CD4-positive, alpha-beta T cell (primary cell): Measurements from ENCODE around the gene FNDC1. TPM values are rescaled to one million over a fixed set of nuclear protein-coding genes. Genes with fewer than 3 reads are reported as not detected.

Source experiments
- ATAC-seq: fragments of 200-7000 bp; cut with Tn5 transposase; one replicate; pipeline ENCODE4 v1.10.0; 2022; ENCODE audit warnings: mild to moderate bottlenecking; ENCODE audit not compliant: poor library complexity
- CTCF ChIA-PET: fragments of 350-600 bp; sonication (Branson Sonifier 250); formaldehyde crosslinking; loops from one replicate; lab custom pipeline; 2021; ENCODE audit warnings: antibody characterized with exemption, inconsistent platforms; lab: Charles Lee
- POLR2A ChIA-PET: fragments of 350-600 bp; sonication (Branson Sonifier 250); formaldehyde crosslinking; loops from one replicate; lab custom pipeline; 2021; ENCODE audit warnings: antibody characterized with exemption, inconsistent platforms; lab: Charles Lee
- DNase-seq, 14 experiments: peaks; one replicate each; pipeline ENCODE4 v3.0.0-alpha.2; 2013 to 2020; ENCODE audit warnings: mixed read lengths in 2 of 14
- H3K27ac ChIP-seq, 2 donors: one replicate each; pipeline versions ENCODE4 v1.5.1 to v1.7.0; 2013; ENCODE audit warnings: low read length in 2 of 2, low read depth in 1 of 2, mild to moderate bottlenecking in 1 of 2
- H3K27me3 ChIP-seq, 2 experiments: 1 replicate in 1 of 2; 2 replicates in 1 of 2; pipeline versions ENCODE4 v1.6.1 to v1.7.0; 2013; ENCODE audit warnings: low read length in 2 of 2, control low read depth in 1 of 2, mild to moderate bottlenecking in 1 of 2, moderate library complexity in 1 of 2; ENCODE audit not compliant: insufficient read depth in 2 of 2, control insufficient read depth in 1 of 2
- H3K36me3 ChIP-seq: one replicate; pipeline ENCODE4 v1.6.1; 2013; ENCODE audit warnings: low read length, control low read depth; ENCODE audit not compliant: insufficient read depth
- H3K4me1 ChIP-seq: one replicate; pipeline ENCODE4 v1.6.1; 2013; ENCODE audit warnings: low read length, control low read depth; ENCODE audit not compliant: insufficient read depth
- H3K4me3 ChIP-seq: one replicate; pipeline ENCODE4 v1.5.1; 2013; ENCODE audit warnings: mild to moderate bottlenecking, low read length, moderate library complexity
- H3K9me3 ChIP-seq, 2 experiments: 1 replicate in 1 of 2; 2 replicates in 1 of 2; pipeline versions ENCODE4 v1.6.1 to v1.7.0; 2013; ENCODE audit warnings: low read length in 2 of 2, mild to moderate bottlenecking in 2 of 2, control low read depth in 1 of 2, moderate library complexity in 1 of 2; ENCODE audit not compliant: control insufficient read depth in 1 of 2, insufficient read depth in 1 of 2
- H3K27ac Mint-ChIP-seq: one replicate; pipeline ENCODE4 v1.8.0; 2020; ENCODE audit warnings: mixed read lengths
- H3K27me3 Mint-ChIP-seq: one replicate; pipeline ENCODE4 v1.8.0; 2021; ENCODE audit warnings: mixed read lengths
- H3K36me3 Mint-ChIP-seq: one replicate; pipeline ENCODE4 v1.8.0; 2021; ENCODE audit warnings: low read depth, mixed read lengths
- H3K4me1 Mint-ChIP-seq: one replicate; pipeline ENCODE4 v1.8.0; 2021; ENCODE audit warnings: low read depth, mixed read lengths
- H3K4me3 Mint-ChIP-seq: one replicate; pipeline ENCODE4 v1.8.0; 2020; ENCODE audit warnings: mild to moderate bottlenecking, mixed read lengths
- H3K9me3 Mint-ChIP-seq: one replicate; pipeline ENCODE4 v1.8.0; 2020; ENCODE audit warnings: mixed read lengths
- intact Hi-C, 2 experiments: fragments of 100-400 bp; cut with DNase I in 1 of 2; cut with micrococcal nuclease in 1 of 2; formaldehyde crosslinking; loops; one replicate each; pipeline versions ENCODE4 v1.15.1 to v1.9.0; 2023 to 2025; cut with DNase I, micrococcal nuclease
- total RNA-seq, 174 experiments: library from RNA in 2 of 174; stranded (reverse) in 2 of 174; gene quantifications; one replicate each; pipeline ENCODE4 v1.2.3 and lab custom pipeline; 2021 to 2026
- TF ChIP-seq, protein P1 (sequence below): fragments of 200-600 bp; IDR thresholded peaks from one replicate; pipeline ENCODE4 v1.8.0; 2022; ENCODE audit warnings: antibody characterized with exemption, mild to moderate bottlenecking

The FNDC1 gene
- total RNA-seq, 2 experiments from 2014 or later, result not detected

DNA sequence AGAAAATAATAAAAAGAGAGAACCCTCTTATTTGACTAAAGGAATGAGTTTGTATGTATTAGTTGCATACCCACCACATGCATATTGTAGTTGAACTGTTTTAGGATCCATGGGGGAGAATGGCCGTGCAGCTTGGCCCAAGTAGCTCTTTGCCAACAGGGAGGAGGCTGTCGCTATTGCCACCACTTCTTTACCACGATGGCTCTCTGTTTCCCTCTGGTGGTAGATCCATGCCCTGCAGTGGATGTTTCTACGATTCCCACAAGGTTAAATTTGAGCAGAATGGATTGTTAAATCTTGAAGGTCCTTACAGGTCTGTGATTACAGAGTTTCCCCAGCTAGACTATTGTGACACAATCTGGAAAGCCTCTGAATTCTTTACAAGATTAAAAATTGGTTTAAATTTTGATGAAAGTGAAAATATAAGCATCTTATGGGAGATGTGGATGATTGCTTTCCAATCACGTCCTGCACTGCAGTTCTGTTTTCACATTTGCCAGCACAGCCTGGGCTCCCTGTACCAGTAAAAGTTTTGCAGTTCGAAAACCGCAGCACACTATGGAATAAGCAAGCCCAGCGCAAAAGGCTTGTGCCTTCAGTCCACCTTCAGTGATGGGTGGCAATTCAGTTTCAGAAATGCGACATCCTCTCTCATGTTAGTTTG lies 34.4 kb upstream of the FNDC1 start:
- Histone ChIP-seq H3K36me3 (no peaks in the 10 kb centered on the region), H3K4me1 (peaks cover 5% of the 10 kb centered on the region), H3K9me3 (no peaks in the 10 kb centered on the region), H3K27me3 (no peaks in the 10 kb centered on the region), H3K4me3 (no peak overlapping the region), H3K27ac (no peak overlapping the region)
- H3K4me1 Mint-ChIP-seq, result peaks cover 6% of the 10 kb centered on the region
- TF ChIP-seq, protein P1, sequence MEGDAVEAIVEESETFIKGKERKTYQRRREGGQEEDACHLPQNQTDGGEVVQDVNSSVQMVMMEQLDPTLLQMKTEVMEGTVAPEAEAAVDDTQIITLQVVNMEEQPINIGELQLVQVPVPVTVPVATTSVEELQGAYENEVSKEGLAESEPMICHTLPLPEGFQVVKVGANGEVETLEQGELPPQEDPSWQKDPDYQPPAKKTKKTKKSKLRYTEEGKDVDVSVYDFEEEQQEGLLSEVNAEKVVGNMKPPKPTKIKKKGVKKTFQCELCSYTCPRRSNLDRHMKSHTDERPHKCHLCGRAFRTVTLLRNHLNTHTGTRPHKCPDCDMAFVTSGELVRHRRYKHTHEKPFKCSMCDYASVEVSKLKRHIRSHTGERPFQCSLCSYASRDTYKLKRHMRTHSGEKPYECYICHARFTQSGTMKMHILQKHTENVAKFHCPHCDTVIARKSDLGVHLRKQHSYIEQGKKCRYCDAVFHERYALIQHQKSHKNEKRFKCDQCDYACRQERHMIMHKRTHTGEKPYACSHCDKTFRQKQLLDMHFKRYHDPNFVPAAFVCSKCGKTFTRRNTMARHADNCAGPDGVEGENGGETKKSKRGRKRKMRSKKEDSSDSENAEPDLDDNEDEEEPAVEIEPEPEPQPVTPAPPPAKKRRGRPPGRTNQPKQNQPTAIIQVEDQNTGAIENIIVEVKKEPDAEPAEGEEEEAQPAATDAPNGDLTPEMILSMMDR, result peak; percentile 98
- ATAC-seq (peak; percentile 99), DNase-seq (peak; percentile 56 to 88 (median 72))
- H3K27ac Mint-ChIP-seq, result no peak overlapping the region
- intact Hi-C loops, result loop anchor here (1.0 to 2.0 kb wide), 6 partner anchors 28 to 914 kb away; no protein-coding TSS in a partner anchor
- H3K4me3 Mint-ChIP-seq, result no peak overlapping the region
- ChIA-PET CTCF (interaction anchor here (0.6 to 3.5 kb wide), 36 partner anchors 9 to 922 kb away, joined by 3 to 86 read pairs (median 4); partner anchors contain the start of genes RSPH3 and TAGAP), POLR2A (interaction anchor here (0.5 to 2.4 kb wide), 10 partner anchors 9 to 126 kb away, joined by 3 to 28 read pairs (median 4); partner anchors contain the start of gene TAGAP)
- peaks cover 8% of the 10 kb centered on the region for H3K27me3 Mint-ChIP-seq
- no peaks in the 10 kb centered on the region for H3K36me3 Mint-ChIP-seq
- H3K9me3 Mint-ChIP-seq, result no peaks in the 10 kb centered on the region

DNA sequence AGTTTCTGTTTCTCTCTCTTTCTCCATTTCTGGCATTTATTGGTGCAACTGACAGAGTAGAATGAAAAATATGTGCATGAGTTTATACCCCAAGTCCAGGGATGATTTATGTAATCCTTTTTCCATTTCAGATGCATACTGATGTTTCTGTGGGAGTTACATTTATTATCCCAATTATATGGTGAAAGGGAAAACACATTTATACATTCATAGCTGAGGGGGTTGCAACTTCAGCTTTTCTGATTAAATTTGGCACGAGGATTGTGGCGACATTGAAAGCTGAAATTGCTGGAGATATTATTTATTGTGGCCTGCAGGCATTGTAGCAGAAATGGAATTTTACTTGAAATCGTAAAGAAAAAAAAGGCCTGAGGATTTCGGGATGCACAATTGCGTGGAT lies 31.5 kb upstream of the FNDC1 start:
- Mint-ChIP-seq H3K4me1 (peaks cover 6% of the 10 kb centered on the region), H3K9me3 (no peaks in the 10 kb centered on the region), H3K4me3 (no peak overlapping the region), H3K36me3 (no peaks in the 10 kb centered on the region), H3K27ac (no peak overlapping the region), H3K27me3 (peaks cover 8% of the 10 kb centered on the region)
- ATAC-seq (no peak), DNase-seq (no peak)
- Histone ChIP-seq H3K4me3 (no peak overlapping the region), H3K27me3 (peaks cover 0 to 4% of the 10 kb centered on the region in 2 experiments), H3K27ac (no peak overlapping the region), H3K36me3 (no peaks in the 10 kb centered on the region), H3K9me3 (peaks cover 0 to 4% of the 10 kb centered on the region in 2 experiments), H3K4me1 (peaks cover 5% of the 10 kb centered on the region)
- intact Hi-C loops, result no loop called here
- CTCF ChIA-PET, result interaction anchor here (0.7 kb wide), 1 partner anchor 30 kb away, joined by 4 read pairs; no protein-coding TSS in a partner anchor
- TF ChIP-seq, protein P1, result no peak
- POLR2A ChIA-PET, result interaction anchor here (0.6 kb wide), 1 partner anchor 970 kb away, joined by 3 read pairs; no protein-coding TSS in a partner anchor

DNA sequence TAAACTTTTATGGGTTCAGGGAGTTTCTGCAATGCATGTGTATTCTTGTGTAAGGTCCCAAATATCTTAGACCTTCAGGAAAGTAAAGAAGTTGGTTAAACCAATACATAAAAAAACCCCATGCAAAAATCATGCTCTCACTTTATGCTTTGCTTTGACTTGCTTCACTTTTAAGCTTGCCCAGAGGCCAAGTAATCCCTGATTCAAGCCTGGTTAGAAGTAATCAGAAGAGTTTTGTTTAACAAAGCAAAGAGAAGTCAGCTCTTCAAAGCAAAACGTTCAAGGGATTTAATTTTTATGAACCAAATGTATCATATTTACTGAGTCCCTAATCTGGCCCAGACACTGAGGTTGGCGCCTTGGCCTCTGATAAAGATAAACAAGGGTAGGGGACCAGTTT lies 26.7 kb upstream of the FNDC1 start:
- TF ChIP-seq, protein P1, result no peak
- H3K9me3 ChIP-seq, result peaks cover 0 to 4% of the 10 kb centered on the region in 2 experiments
- Mint-ChIP-seq H3K27me3 (peaks cover 12% of the 10 kb centered on the region), H3K36me3 (no peaks in the 10 kb centered on the region), H3K27ac (no peak overlapping the region), H3K4me3 (no peak overlapping the region), H3K9me3 (no peaks in the 10 kb centered on the region), H3K4me1 (no peaks in the 10 kb centered on the region)
- intact Hi-C loops, result no loop called here
- ChIA-PET CTCF (no interaction called here), POLR2A (no interaction called here)
- no peaks in the 10 kb centered on the region for H3K36me3 ChIP-seq
- peaks cover 0 to 4% of the 10 kb centered on the region in 2 experiments for H3K27me3 ChIP-seq
- no peak for ATAC-seq
- no peaks in the 10 kb centered on the region for H3K4me1 ChIP-seq
- no peak overlapping the region for H3K4me3 ChIP-seq
- DNase-seq, result no peak
- H3K27ac ChIP-seq, result no peak overlapping the region
